Measurements from ENCODE around the gene DCAF11. TPM values are rescaled to one million over a fixed set of nuclear protein-coding genes. Genes with fewer than 3 reads are reported as not detected.

Gene DCAF11
- total and polyA plus RNA-seq, 2 of the 13 experiments (the other 11 are each of a cell fraction or from before 2014, with no cell fraction given), result 150 to 257 TPM

GRCh38 chr14:24139272-24139934 lies 24.8 kb downstream of the DCAF11 start (continued):
- TF ChIP-seq ZBTB33 (CRISPR knock-in tag; IDR thresholded peaks at IDR 0.05) (peak; percentile 9; the same call in 1 of the 2 replicates), DBP (CRISPR knock-in tag; IDR thresholded peaks at IDR 0.05; ENCODE audit: not compliant biosample characterization) (no peak), FOXA3 (CRISPR knock-in tag; IDR thresholded peaks at IDR 0.05) (0 out of 2 replicates have a peak, but pooled peaks have one; percentile 6), MYC (CRISPR knock-in tag; IDR thresholded peaks at IDR 0.05; ENCODE audit: borderline replicate concordance) (peak; percentile 20; the same call in 1 of the 2 replicates), MIXL1 (CRISPR knock-in tag; IDR thresholded peaks at IDR 0.05) (peak; percentile 57; the same call in 1 of the 2 replicates), KAT7 (CRISPR knock-in tag; IDR thresholded peaks at IDR 0.05; ENCODE audit: borderline replicate concordance) (peak; percentile 15; the same call in 1 of the 2 replicates), CTCF (CRISPR knock-in tag; IDR thresholded peaks at IDR 0.05) (peak; percentile 25), ZBTB8A (CRISPR knock-in tag; IDR thresholded peaks at IDR 0.05; ENCODE audit: borderline replicate concordance, low read depth) (no peak), ZNF3 (CRISPR knock-in tag; IDR thresholded peaks at IDR 0.05) (peak; percentile 76; the same call in 1 of the 2 replicates), SP140L (CRISPR knock-in tag; IDR thresholded peaks at IDR 0.05; ENCODE audit: borderline replicate concordance) (0 out of 2 replicates have a peak, but pooled peaks have one; percentile 5), ATF2 (CRISPR knock-in tag; IDR thresholded peaks at IDR 0.05) (0 out of 2 replicates have a peak, but pooled peaks have one; percentile 33), MAZ (IDR thresholded peaks at IDR 0.05; ENCODE audit: borderline replicate concordance, low read depth, low read length) (no peak), MAZ (CRISPR knock-in tag; IDR thresholded peaks at IDR 0.05; ENCODE audit: low read depth) (no peak), ZNF143 (CRISPR knock-in tag; IDR thresholded peaks at IDR 0.05) (no peak), PAF1 (CRISPR knock-in tag; IDR thresholded peaks at IDR 0.05) (no peak), ZNF275 (CRISPR knock-in tag; IDR thresholded peaks at IDR 0.05; ENCODE audit: borderline replicate concordance) (no peak), HIVEP1 (CRISPR knock-in tag; IDR thresholded peaks at IDR 0.05) (0 out of 2 replicates have a peak, but pooled peaks have one; percentile 52), SIN3A (IDR thresholded peaks at IDR 0.05; ENCODE audit: borderline replicate concordance, low read depth, low read length) (peak; percentile 42; the same call in 1 of the 2 replicates), TFDP1 (CRISPR knock-in tag; IDR thresholded peaks at IDR 0.05; ENCODE audit: borderline replicate concordance) (peak; percentile 35; the same call in 1 of the 2 replicates), RXRA (CRISPR knock-in tag; IDR thresholded peaks at IDR 0.05) (0 out of 2 replicates have a peak, but pooled peaks have one; percentile 40), ESRRA (CRISPR knock-in tag; IDR thresholded peaks at IDR 0.05; ENCODE audit: low read depth) (no peak)
